IMR-90 (cell line): ENCODE results near the gene MT1A. TPM values are rescaled to one million over a fixed set of nuclear protein-coding genes. Genes with fewer than 3 reads are reported as not detected.

Experiments used
- ATAC-seq: fragments of 200-7000 bp; cut with Tn5 transposase; 2 replicates; pipeline ENCODE4 v1.9.1; 2020; ENCODE audit warnings: low read depth, mild to moderate bottlenecking, moderate library complexity
- BruUV-seq: library from RNA; stranded (reverse); fragments of 400-500 nt; replicated peaks from 2 replicates; lab custom pipeline; 2021; lab: Mats Ljungman, UMichigan
- CTCF ChIA-PET: fragments of 300-600 bp; formaldehyde crosslinking; extraction: SDS; loops from one replicate; lab custom pipeline; 2021; ENCODE audit warnings: antibody characterized with exemption; lab: Yijun Ruan, JAX
- POLR2A ChIA-PET: fragments of 300-600 bp; sonication (Branson Sonifier 250); formaldehyde crosslinking; loops from one replicate; lab custom pipeline; 2022; ENCODE audit warnings: antibody characterized with exemption; ENCODE audit not compliant: unreplicated experiment; lab: Charles Lee
- DNase-seq: peaks from one replicate; pipeline ENCODE4 v3.0.0; 2013
- H2AFZ ChIP-seq: replicated peaks from 2 replicates; pipeline ENCODE3; 2013; ENCODE audit warnings: low read length, mild to moderate bottlenecking; ENCODE audit not compliant: poor library complexity
- H2AK5ac ChIP-seq: 2 replicates; pipeline ENCODE4 v1.6.1; 2013; ENCODE audit warnings: low read depth, low read length, inconsistent platforms
- H2AK9ac ChIP-seq: replicated peaks from 2 replicates; pipeline ENCODE3; 2013; ENCODE audit warnings: mild to moderate bottlenecking, low read depth, low read length, moderate library complexity; ENCODE audit not compliant: poor library complexity
- H2BK120ac ChIP-seq: 2 replicates; pipeline ENCODE4 v1.6.1; 2013; ENCODE audit warnings: low read depth, low read length, inconsistent platforms
- H2BK15ac ChIP-seq: 3 replicates; pipeline ENCODE4 v1.6.1; 2013; ENCODE audit warnings: low read depth, low read length, inconsistent platforms
- H2BK20ac ChIP-seq: 2 replicates; pipeline ENCODE4 v1.6.1; 2013; ENCODE audit warnings: low read depth, mild to moderate bottlenecking, inconsistent platforms, low read length, moderate library complexity
- H2BK5ac ChIP-seq: 2 replicates; pipeline ENCODE4 v1.6.1; 2013; ENCODE audit warnings: mild to moderate bottlenecking, low read depth, low read length, inconsistent platforms; ENCODE audit not compliant: poor library complexity, severe bottlenecking
- H3K14ac ChIP-seq: replicated peaks from 2 replicates; pipeline ENCODE4 v1.6.1; 2013; ENCODE audit warnings: low read depth, low read length, inconsistent platforms
- H3K18ac ChIP-seq: 2 replicates; pipeline ENCODE4 v1.6.1; 2013; ENCODE audit warnings: low read depth, low read length, control low read depth
- H3K23ac ChIP-seq: 2 replicates; pipeline ENCODE4 v1.6.1; 2013; ENCODE audit warnings: low read depth, low read length, inconsistent platforms
- H3K27ac ChIP-seq: 2 replicates; pipeline ENCODE4 v1.5.1; 2013; ENCODE audit warnings: mild to moderate bottlenecking, control low read depth, low read length; ENCODE audit not compliant: insufficient read depth
- H3K27me3 ChIP-seq: 2 replicates; pipeline ENCODE4 v1.6.1; 2013; ENCODE audit warnings: low read length; ENCODE audit not compliant: control insufficient read depth, insufficient read depth
- H3K36me3 ChIP-seq: 2 replicates; pipeline ENCODE4 v1.6.1; 2013; ENCODE audit warnings: low read length, mixed read lengths; ENCODE audit not compliant: control insufficient read depth, insufficient read depth
- H3K4ac ChIP-seq: 2 replicates; pipeline ENCODE4 v1.6.1; 2013; ENCODE audit warnings: low read depth, low read length, inconsistent platforms
- H3K4me1 ChIP-seq: 2 replicates; pipeline ENCODE4 v1.6.1; 2013; ENCODE audit warnings: low read length, mixed read lengths; ENCODE audit not compliant: control insufficient read depth, insufficient read depth
- H3K4me2 ChIP-seq: 2 replicates; pipeline ENCODE4 v1.6.1; 2013; ENCODE audit warnings: low read depth, mild to moderate bottlenecking, control low read depth, low read length, moderate library complexity
- H3K4me3 ChIP-seq: 2 replicates; pipeline ENCODE4 v1.5.1; 2013; ENCODE audit warnings: low read depth, mild to moderate bottlenecking, control low read depth, low read length, moderate library complexity; ENCODE audit not compliant: insufficient read depth
- H3K56ac ChIP-seq: 2 replicates; pipeline ENCODE4 v1.6.1; 2013; ENCODE audit warnings: low read length, inconsistent platforms; ENCODE audit not compliant: insufficient read depth; ENCODE audit errors: extremely low read depth
- H3K79me1 ChIP-seq, 2 experiments: 2 replicates each; pipeline ENCODE4 v1.6.1; 2013; ENCODE audit warnings: low read length in 2 of 2, inconsistent platforms in 1 of 2, low read depth in 1 of 2
- H3K9ac ChIP-seq: 2 replicates; pipeline ENCODE4 v1.6.1; 2013; ENCODE audit warnings: low read depth, low read length, control low read depth
- H3K9me1 ChIP-seq: 2 replicates; pipeline ENCODE4 v1.6.1; 2013; ENCODE audit warnings: low read length, inconsistent platforms; ENCODE audit not compliant: insufficient read depth
- H3K9me3 ChIP-seq: 2 replicates; pipeline ENCODE4 v1.6.1; 2013; ENCODE audit warnings: low read length; ENCODE audit not compliant: control insufficient read depth, insufficient read depth
- H4K20me1 ChIP-seq: 2 replicates; pipeline ENCODE4 v1.6.1; 2013; ENCODE audit warnings: low read length, inconsistent platforms; ENCODE audit not compliant: insufficient read depth
- H4K5ac ChIP-seq: 2 replicates; pipeline ENCODE4 v1.6.1; 2013; ENCODE audit warnings: mild to moderate bottlenecking, low read depth, low read length, control low read depth
- H4K8ac ChIP-seq, 2 experiments: 2 replicates each; pipeline ENCODE4 v1.6.1; 2013; ENCODE audit warnings: low read depth in 2 of 2, low read length in 2 of 2, control low read depth in 1 of 2, inconsistent platforms in 1 of 2
- H4K91ac ChIP-seq: 2 replicates; pipeline ENCODE4 v1.6.1; 2013; ENCODE audit warnings: low read depth, low read length, inconsistent platforms; ENCODE audit not compliant: insufficient read depth
- CEBPB ChIP-seq: IDR thresholded peaks from 2 replicates; pipeline ENCODE4 v1.6.1; 2012; ENCODE audit warnings: low read depth, low read length, improper control_type of control experiment
- CTCF ChIP-seq: conservative IDR thresholded peaks from 2 replicates; pipeline ENCODE4 v1.5.1; 2012; ENCODE audit warnings: mild to moderate bottlenecking, low read depth, low read length, improper control_type of control experiment
- ELK1 ChIP-seq: fragments of 150-350 bp; IDR thresholded peaks from 2 replicates; pipeline ENCODE4 v1.6.1; 2016; ENCODE audit warnings: low read depth, mild to moderate bottlenecking, low read length, moderate library complexity, borderline replicate concordance
- FOS ChIP-seq: fragments of 150-350 bp; IDR thresholded peaks from 2 replicates; pipeline ENCODE4 v1.6.1; 2016; ENCODE audit warnings: low read depth, low read length
- MAFK ChIP-seq: IDR thresholded peaks from 2 replicates; pipeline ENCODE4 v1.6.1; 2012; ENCODE audit warnings: low read depth, low read length, improper control_type of control experiment
- MXI1 ChIP-seq: IDR thresholded peaks from 2 replicates; pipeline ENCODE4 v1.6.1; 2012; ENCODE audit warnings: low read depth, mild to moderate bottlenecking, low read length, moderate library complexity, borderline replicate concordance
- NFE2L2 ChIP-seq: fragments of 150-350 bp; IDR thresholded peaks from 2 replicates; pipeline ENCODE4 v1.6.1; 2016; ENCODE audit warnings: low read depth, mild to moderate bottlenecking, low read length
- POLR2A ChIP-seq: IDR thresholded peaks from 2 replicates; pipeline ENCODE4 v1.6.1; 2012; ENCODE audit warnings: mild to moderate bottlenecking, low read depth, low read length
- RAD21 ChIP-seq: IDR thresholded peaks from 2 replicates; pipeline ENCODE4 v1.6.1; 2012; ENCODE audit warnings: low read length, improper control_type of control experiment
- RCOR1 ChIP-seq: IDR thresholded peaks from 2 replicates; pipeline ENCODE4 v1.6.1; 2012; ENCODE audit warnings: mild to moderate bottlenecking, low read length, improper control_type of control experiment; ENCODE audit not compliant: insufficient replicate concordance
- RFX5 ChIP-seq: IDR thresholded peaks from 2 replicates; pipeline ENCODE4 v1.8.0; 2012; ENCODE audit warnings: low read depth, mild to moderate bottlenecking, low read length, moderate library complexity
- SMC3 ChIP-seq: fragments of 150-350 bp; IDR thresholded peaks from 2 replicates; pipeline ENCODE4 v1.6.1; 2016; ENCODE audit warnings: low read depth, mild to moderate bottlenecking, antibody characterized with exemption, low read length, moderate library complexity
- USF2 ChIP-seq: fragments of 150-350 bp; IDR thresholded peaks from 2 replicates; pipeline ENCODE4 v1.6.1; 2017; ENCODE audit warnings: mild to moderate bottlenecking, antibody characterized with exemption, low read length, low read depth
- WGBS, 2 experiments: methylation state at CpG; one replicate each; pipeline versions ENCODE4 v1.1.5 to v1.1.7; 2013; ENCODE audit warnings: missing lambda C conversion rate in 2 of 2; ENCODE audit not compliant: insufficient read length in 1 of 2; ENCODE audit errors: extremely low coverage in 2 of 2; 5-methylcytosine and 5-hydroxymethylcytosine counted together
- dilution Hi-C: fragments of 300-500 bp; cut with HindIII; formaldehyde crosslinking; loops from one replicate; pipeline ENCODE4 v1.14.3; 2018; ENCODE audit warnings: low sequenced_read_pairs; ENCODE audit not compliant: unreplicated experiment
- in situ Hi-C: fragments of 300-500 bp; cut with MboI; formaldehyde crosslinking; loops from 3 replicates; pipeline ENCODE4 v1.14.3; 2019; ENCODE audit warnings: low sequenced_read_pairs, inconsistent platforms, mixed read lengths
- intact Hi-C: fragments of 100-400 bp; cut with micrococcal nuclease; formaldehyde crosslinking; loops from 2 replicates; pipeline ENCODE4 v1.10.0; 2022
- polyA plus RNA-seq, 3 experiments: library from polyadenylated mRNA; depleted of rRNA; stranded (reverse); fragments of >200 nt; gene quantifications; 2 replicates each; pipeline ENCODE4 v1.2.3, GENCODE V29; 2012; ENCODE audit warnings: low replicate concordance in 1 of 3
- total RNA-seq: library from RNA; depleted of rRNA; stranded (reverse); fragments of >200 nt; gene quantifications from 2 replicates; pipeline ENCODE4 v1.2.3, GENCODE V29; 2012

The MT1A gene
- total and polyA plus RNA-seq, 2 of the 4 experiments (the other 2 are of a cell fraction) = 1.6 TPM; not detected in 1

DNA sequence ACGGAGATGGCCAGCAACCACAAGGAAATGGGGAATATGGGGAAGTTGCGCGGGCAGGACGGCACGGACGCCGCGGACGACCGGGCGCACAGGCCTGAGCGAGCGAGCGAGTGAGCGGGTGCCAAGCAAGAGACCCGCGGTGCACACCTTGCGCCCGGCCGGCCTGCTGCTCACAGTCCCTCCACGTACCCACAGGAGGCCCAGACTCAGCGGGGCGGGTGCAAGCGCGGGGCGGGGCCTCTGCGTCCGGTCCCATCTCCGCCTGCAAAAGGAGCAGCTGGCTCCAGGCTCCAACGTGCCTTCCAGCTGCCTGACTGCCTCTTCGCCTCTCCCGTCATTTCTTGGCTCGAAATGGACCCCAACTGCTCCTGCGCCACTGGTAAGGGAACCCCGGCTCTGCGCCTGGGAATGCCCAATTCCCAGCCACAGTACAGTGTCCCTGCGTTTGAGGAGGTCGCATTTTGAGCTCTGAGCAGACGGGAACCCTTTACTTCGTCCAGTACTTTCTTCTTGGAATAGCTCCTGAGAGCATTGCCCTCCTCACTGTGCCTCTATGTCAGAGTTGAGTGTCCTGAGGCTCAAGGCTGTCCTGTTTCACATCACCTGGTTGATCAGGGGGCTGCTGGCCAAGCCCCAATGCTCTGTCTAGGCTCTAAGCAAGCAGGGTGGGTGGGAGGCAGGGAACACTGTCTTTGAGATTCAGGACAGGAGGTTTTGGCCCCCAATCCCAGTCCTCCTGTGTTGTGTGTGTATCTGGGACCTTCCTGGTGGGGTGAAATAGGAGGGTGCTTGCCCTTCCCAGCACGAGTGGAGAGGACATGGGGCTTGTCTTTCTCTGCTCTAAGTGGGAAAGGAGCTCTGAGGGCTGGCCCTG is 21.0 kb upstream of the MT1A start:
- Histone ChIP-seq H2AFZ (peak overlapping the region; percentile 94), H3K14ac (peak overlapping the region; percentile 78), H2BK15ac (peak overlapping the region; percentile 97; the same call in 2 of the 3 replicates), H4K20me1 (no peaks in the 10 kb centered on the region), H3K27ac (peak overlapping the region; percentile 85), H3K9me1 (peaks cover 15% of the 10 kb centered on the region), H3K36me3 (no peaks in the 10 kb centered on the region), H2BK5ac (peak overlapping the region; percentile 85), H3K79me1 (peaks cover 2 to 32% of the 10 kb centered on the region in 2 experiments; a peak in 2 of 4 replicates), H2BK20ac (peak overlapping the region; percentile 73), H3K27me3 (no peaks in the 10 kb centered on the region), H4K5ac (peak overlapping the region; percentile 86), H2BK120ac (peak overlapping the region; percentile 73), H2AK9ac (peak overlapping the region; percentile 77), H2AK5ac (peak overlapping the region; percentile 97), H3K4me1 (peaks cover 17% of the 10 kb centered on the region), H4K8ac (peak overlapping the region; percentile 72 to 87; a peak in 3 of 4 replicates), H3K4me2 (peak overlapping the region; percentile 74), H3K9me3 (no peaks in the 10 kb centered on the region), H3K4me3 (peak overlapping the region; percentile 19; the same call in 1 of the 2 replicates), H3K9ac (peak overlapping the region; percentile 66), H3K18ac (peak overlapping the region; percentile 22), H3K4ac (peak overlapping the region; percentile 89), H3K23ac (peak overlapping the region; percentile 53), H4K91ac (peak overlapping the region; percentile 75), H3K56ac (peak overlapping the region; percentile 47; the same call in 1 of the 2 replicates)
- no peak for TF ChIP-seq FOS
- no peak for TF ChIP-seq CEBPB
- TF ChIP-seq SMC3 = no peak
- no peak for TF ChIP-seq MXI1
- no peak for TF ChIP-seq RFX5
- TF ChIP-seq POLR2A = no peak
- TF ChIP-seq USF2 = no peak
- TF ChIP-seq MAFK = no peak
- no peak for TF ChIP-seq NFE2L2
- no peak for TF ChIP-seq RCOR1
- no peak for TF ChIP-seq RAD21
- TF ChIP-seq ELK1 = no peak
- TF ChIP-seq CTCF = no peak
- dilution Hi-C loops = no loop called here
- BruUV-seq = no TSS peak
- DNase-seq (peak; percentile 57), ATAC-seq (peak; percentile 80)
- in situ Hi-C loops = no loop called here
- POLR2A ChIA-PET = interaction anchor here (0.5 to 1.0 kb wide), 2 partner anchors 8 to 10 kb away, joined by 3 to 12 read pairs; partner anchors contain the start of gene MT1E
- intact Hi-C loops = no loop called here
- 14% methylated on average over 16 of the region's 41 CpGs; no CpG with 5 or more reads in 1 of the 2 experiments for WGBS, 2 experiments
- CTCF ChIA-PET = interaction anchor here (0.9 to 1.3 kb wide), 2 partner anchors 56 to 85 kb away, joined by 3 read pairs; no protein-coding TSS in a partner anchor
